Astrocyte (in vitro differentiated cells and primary cell): ENCODE data around the gene TGIF2.

Experiments
- EZH2 ChIP-seq: IDR thresholded peaks from 2 replicates; pipeline ENCODE4 v1.6.1; 2012; ENCODE audit warnings: mild to moderate bottlenecking, low read length, inconsistent platforms; ENCODE audit not compliant: insufficient read depth
- TF ChIP-seq, protein P1 (sequence below): IDR thresholded peaks from 2 replicates; pipeline ENCODE4 v1.5.1; 2011; ENCODE audit warnings: low read depth, mild to moderate bottlenecking, inconsistent platforms, low read length, moderate library complexity; ENCODE audit not compliant: insufficient read depth

DNA sequence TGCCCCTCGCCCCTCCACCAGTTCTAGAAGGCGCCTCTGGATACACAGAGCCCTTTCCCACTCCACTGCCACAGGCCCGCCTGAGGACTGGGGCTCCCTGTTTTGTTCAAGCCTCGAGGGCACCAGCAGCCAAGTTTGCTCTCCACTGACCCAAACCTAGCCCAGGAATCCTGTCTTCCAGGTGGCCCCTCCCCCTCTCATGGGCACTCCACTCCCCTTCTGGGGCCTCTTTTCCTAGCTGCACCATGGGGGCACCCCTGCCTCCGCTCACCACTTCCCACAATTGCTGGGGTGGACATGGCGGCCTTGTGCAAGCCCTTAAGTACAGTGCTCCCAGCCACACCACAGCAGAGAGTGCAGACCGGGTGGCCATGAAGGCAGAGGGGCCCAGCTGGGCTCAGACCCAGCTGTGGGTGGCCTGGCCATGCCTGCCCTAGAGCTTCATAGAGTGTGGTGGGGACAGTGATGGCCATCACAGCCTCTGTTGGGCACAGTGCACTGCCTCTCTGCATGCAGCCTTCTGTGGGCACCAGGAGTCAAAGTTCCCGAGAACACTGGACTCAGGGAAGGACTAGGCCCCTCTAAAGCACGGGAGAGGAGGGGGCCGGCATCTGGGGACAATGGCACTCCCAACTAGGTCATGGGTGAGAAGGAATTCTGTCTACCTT, 30.7 kb upstream of the TGIF2 start:
- TF ChIP-seq EZH2 = no peak
- TF ChIP-seq, protein P1, sequence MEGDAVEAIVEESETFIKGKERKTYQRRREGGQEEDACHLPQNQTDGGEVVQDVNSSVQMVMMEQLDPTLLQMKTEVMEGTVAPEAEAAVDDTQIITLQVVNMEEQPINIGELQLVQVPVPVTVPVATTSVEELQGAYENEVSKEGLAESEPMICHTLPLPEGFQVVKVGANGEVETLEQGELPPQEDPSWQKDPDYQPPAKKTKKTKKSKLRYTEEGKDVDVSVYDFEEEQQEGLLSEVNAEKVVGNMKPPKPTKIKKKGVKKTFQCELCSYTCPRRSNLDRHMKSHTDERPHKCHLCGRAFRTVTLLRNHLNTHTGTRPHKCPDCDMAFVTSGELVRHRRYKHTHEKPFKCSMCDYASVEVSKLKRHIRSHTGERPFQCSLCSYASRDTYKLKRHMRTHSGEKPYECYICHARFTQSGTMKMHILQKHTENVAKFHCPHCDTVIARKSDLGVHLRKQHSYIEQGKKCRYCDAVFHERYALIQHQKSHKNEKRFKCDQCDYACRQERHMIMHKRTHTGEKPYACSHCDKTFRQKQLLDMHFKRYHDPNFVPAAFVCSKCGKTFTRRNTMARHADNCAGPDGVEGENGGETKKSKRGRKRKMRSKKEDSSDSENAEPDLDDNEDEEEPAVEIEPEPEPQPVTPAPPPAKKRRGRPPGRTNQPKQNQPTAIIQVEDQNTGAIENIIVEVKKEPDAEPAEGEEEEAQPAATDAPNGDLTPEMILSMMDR = no peak
